Esophagus squamous epithelium (tissue), 4 donors: ENCODE data around the gene SDF4.

Experiments used
- CTCF ChIP-seq, 6 experiments: fragments of 450-650 bp in 4 of 6; fragments of 200-600 bp in 2 of 6; sonication (generic) in 2 of 6; IDR thresholded peaks; one replicate each; pipeline ENCODE4 v1.5.1; 2016 to 2019; ENCODE audit warnings: antibody characterized with exemption in 6 of 6, mild to moderate bottlenecking in 4 of 6, moderate library complexity in 4 of 6
- POLR2A ChIP-seq, 4 donors: fragments of 450-650 bp; IDR thresholded peaks; one replicate each; pipeline ENCODE4 v1.6.1; 2017; ENCODE audit warnings: antibody characterized with exemption in 4 of 4, mild to moderate bottlenecking in 4 of 4, moderate library complexity in 3 of 4

GRCh38 chr1:1243807-1244191, 12.0 kb upstream of the SDF4 start:
- TF ChIP-seq CTCF (IDR thresholded peaks at IDR 0.05) (no peak), POLR2A (IDR thresholded peaks at IDR 0.05) (no peak)
